ENCODE data around the gene HDGF.

The HDGF gene

GRCh38 chr1:156756355-156756754, 4.9 kb upstream of the HDGF start:
- no peaks in the 10 kb centered on the region for H3K27me3 Mint-ChIP-seq
- H3K4me3 Mint-ChIP-seq, result no peak overlapping the region
- peaks cover 14 to 29% of the 10 kb centered on the region in 2 donors for H3K4me1 Mint-ChIP-seq
- ATAC-seq (replicated peaks), result no peak
- H3K36me3 Mint-ChIP-seq, result peaks cover 3 to 4% of the 10 kb centered on the region in 2 donors
- H3K9me3 Mint-ChIP-seq, result no peaks in the 10 kb centered on the region
- no peak overlapping the region for H3K27ac Mint-ChIP-seq
- DNase-seq, result no peak

DNA sequence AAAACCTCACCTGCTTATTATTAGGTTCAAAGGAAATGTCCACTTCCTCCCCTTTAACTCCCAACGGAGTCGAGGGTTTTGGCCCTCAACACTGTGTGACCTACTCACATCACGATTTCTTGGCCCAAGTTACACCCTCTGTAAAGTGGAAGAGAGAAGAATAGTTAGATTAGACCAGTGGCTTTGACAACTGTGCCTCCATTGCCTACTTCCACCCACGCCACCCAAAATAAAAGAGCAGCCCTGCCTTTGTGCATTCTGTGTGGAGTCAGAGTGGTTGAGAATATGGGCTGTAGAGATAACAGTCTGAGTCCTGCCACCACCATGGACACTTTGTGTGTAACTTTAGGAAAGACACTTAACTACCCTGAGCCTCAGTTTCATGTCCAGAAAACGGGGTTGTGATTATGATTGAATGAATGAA, 4.1 kb upstream of the HDGF start:
- H3K27me3 Mint-ChIP-seq, result no peaks in the 10 kb centered on the region
- peak in 1 of 2 donors; percentile 26 for ATAC-seq (replicated peaks)
- peaks cover 14 to 29% of the 10 kb centered on the region in 2 donors for H3K4me1 Mint-ChIP-seq
- DNase-seq, result no peak
- H3K4me3 Mint-ChIP-seq, result peak overlapping the region in 1 of 2 donors; percentile 1
- no peaks in the 10 kb centered on the region for H3K9me3 Mint-ChIP-seq
- H3K27ac Mint-ChIP-seq, result peak overlapping the region; percentile 51
- H3K36me3 Mint-ChIP-seq, result peaks cover 3 to 8% of the 10 kb centered on the region in 2 donors

DNA sequence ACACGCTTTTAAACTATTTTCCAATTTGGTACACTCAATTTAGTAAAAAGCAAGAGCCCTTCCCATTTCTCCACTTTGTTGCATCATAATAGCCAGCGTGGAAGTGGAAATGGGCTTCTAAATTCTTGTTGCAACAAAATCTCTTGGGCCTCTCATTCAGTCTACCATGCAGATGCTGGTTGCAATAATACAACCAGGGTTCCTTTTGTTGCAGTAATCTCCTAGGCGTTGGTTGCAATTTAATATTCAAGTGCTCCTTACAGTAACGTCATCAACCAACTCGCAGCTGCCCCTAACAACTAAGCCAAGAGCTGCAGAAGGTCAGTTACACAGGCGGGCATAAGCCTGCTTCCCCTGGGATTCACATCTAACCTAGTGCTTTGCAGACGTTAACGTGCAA, 2.7 kb upstream of the HDGF start:
- Mint-ChIP-seq H3K27ac (no peak overlapping the region), H3K9me3 (no peaks in the 10 kb centered on the region), H3K4me3 (no peak overlapping the region), H3K4me1 (peaks cover 25 to 39% of the 10 kb centered on the region in 2 donors), H3K27me3 (no peaks in the 10 kb centered on the region), H3K36me3 (peaks cover 8 to 20% of the 10 kb centered on the region in 2 donors)
- DNase-seq, result no peak
- no peak for ATAC-seq (replicated peaks)

- DNase-seq (no peak), ATAC-seq (replicated peaks) (no peak)
- Mint-ChIP-seq H3K27me3 (no peaks in the 10 kb centered on the region), H3K36me3 (peaks cover 16 to 30% of the 10 kb centered on the region in 2 donors), H3K27ac (peak overlapping the region; percentile 52), H3K4me1 (peaks cover 36 to 48% of the 10 kb centered on the region in 2 donors), H3K9me3 (no peaks in the 10 kb centered on the region), H3K4me3 (peak overlapping the region; percentile 79 to 94)
Observed at GRCh38 chr1:156752843-156753482, 1.5 kb upstream of the HDGF start.

GRCh38 chr1:156751757-156752481, 444 bp upstream of the HDGF start:
- no peaks in the 10 kb centered on the region for H3K27me3 Mint-ChIP-seq
- H3K36me3 Mint-ChIP-seq, result peaks cover 19 to 37% of the 10 kb centered on the region in 2 donors
- H3K4me1 Mint-ChIP-seq, result peaks cover 44 to 57% of the 10 kb centered on the region in 2 donors
- H3K27ac Mint-ChIP-seq, result peak overlapping the region; percentile 97
- no peaks in the 10 kb centered on the region for H3K9me3 Mint-ChIP-seq
- ATAC-seq (replicated peaks) (peak; percentile 79 to 83), DNase-seq (peak; percentile 91)
- peak overlapping the region; percentile 79 to 94 for H3K4me3 Mint-ChIP-seq

- peak; percentile 30 for DNase-seq
Observed at GRCh38 chr1:156750711-156751450, 594 bp downstream of the HDGF start.

GRCh38 chr1:156750191-156750672, 1.2 kb downstream of the HDGF start:
- Mint-ChIP-seq H3K36me3 (peaks cover 26 to 49% of the 10 kb centered on the region in 2 donors), H3K27ac (peak overlapping the region; percentile 94), H3K4me3 (peak overlapping the region; percentile 79 to 92), H3K27me3 (no peaks in the 10 kb centered on the region), H3K9me3 (no peaks in the 10 kb centered on the region), H3K4me1 (peaks cover 52 to 68% of the 10 kb centered on the region in 2 donors)
- DNase-seq (no peak), ATAC-seq (replicated peaks) (peak in 1 of 2 donors; percentile 6)

More at GRCh38 chr1:156750711-156751450, 594 bp downstream of the HDGF start:
- Mint-ChIP-seq H3K27me3 (no peaks in the 10 kb centered on the region), H3K36me3 (peaks cover 21 to 44% of the 10 kb centered on the region in 2 donors), H3K9me3 (no peaks in the 10 kb centered on the region), H3K27ac (peak overlapping the region; percentile 94), H3K4me3 (peak overlapping the region; percentile 79 to 92), H3K4me1 (peaks cover 50 to 68% of the 10 kb centered on the region in 2 donors)
- peak; percentile 32 to 38 for ATAC-seq (replicated peaks)

DNA sequence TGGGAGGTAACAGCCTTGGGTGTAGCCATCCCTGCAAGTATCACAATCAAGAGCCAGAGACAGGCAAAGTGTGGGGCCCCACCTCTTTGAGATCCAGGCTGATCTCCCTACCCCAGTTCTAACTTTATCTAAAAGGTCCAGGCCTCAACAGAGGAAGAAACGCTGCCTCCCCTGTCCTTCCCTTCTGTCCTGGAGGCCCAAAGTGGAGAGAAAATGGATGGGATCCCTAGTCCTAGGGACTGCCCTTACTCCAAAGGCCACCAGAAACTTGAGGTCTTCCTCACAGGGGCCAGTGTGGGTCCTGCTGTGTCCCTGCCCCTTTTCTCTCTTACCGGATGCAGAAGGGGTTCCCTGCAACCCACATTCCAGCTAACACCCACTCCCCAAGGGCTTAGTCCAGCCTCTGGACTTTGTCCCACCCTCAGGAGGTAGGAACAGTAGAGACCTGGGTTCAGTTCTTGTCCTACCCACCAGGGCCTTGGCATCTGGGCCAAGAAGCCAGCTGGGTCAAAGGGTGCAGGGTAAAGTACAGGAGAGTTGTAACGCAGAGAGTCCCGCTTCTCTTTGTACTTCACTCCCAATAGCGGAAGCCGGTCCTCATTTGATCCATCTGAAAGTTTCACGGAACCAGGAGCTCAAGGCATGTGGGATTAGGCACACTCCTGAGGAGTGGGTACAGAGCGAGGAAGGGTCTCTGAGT, 1.9 kb downstream of the HDGF start:
- ATAC-seq (replicated peaks) (no peak), DNase-seq (no peak)
- H3K4me1 Mint-ChIP-seq, result peaks cover 51 to 68% of the 10 kb centered on the region in 2 donors
- no peaks in the 10 kb centered on the region for H3K9me3 Mint-ChIP-seq
- no peaks in the 10 kb centered on the region for H3K27me3 Mint-ChIP-seq
- H3K36me3 Mint-ChIP-seq, result peaks cover 30 to 56% of the 10 kb centered on the region in 2 donors
- H3K4me3 Mint-ChIP-seq, result peak overlapping the region; percentile 79 to 92
- peak overlapping the region; percentile 94 for H3K27ac Mint-ChIP-seq

GRCh38 chr1:156748670-156749418, 2.6 kb downstream of the HDGF start:
- Mint-ChIP-seq H3K36me3 (peaks cover 35 to 61% of the 10 kb centered on the region in 2 donors), H3K4me3 (peak overlapping the region; percentile 79 to 92)
- DNase-seq, result no peak

GRCh38 chr1:156747742-156748669, 3.5 kb downstream of the HDGF start:
- Mint-ChIP-seq H3K9me3 (no peaks in the 10 kb centered on the region), H3K36me3 (peaks cover 42 to 70% of the 10 kb centered on the region in 2 donors), H3K4me3 (peak overlapping the region; percentile 79 to 92), H3K4me1 (peaks cover 50 to 65% of the 10 kb centered on the region in 2 donors), H3K27me3 (no peaks in the 10 kb centered on the region), H3K27ac (peak overlapping the region; percentile 94)
- ATAC-seq (replicated peaks) (no peak), DNase-seq (no peak)

More at GRCh38 chr1:156748670-156749418, 2.6 kb downstream of the HDGF start:
- peaks cover 51 to 64% of the 10 kb centered on the region in 2 donors for H3K4me1 Mint-ChIP-seq
- H3K27ac Mint-ChIP-seq, result peak overlapping the region; percentile 94
- no peaks in the 10 kb centered on the region for H3K27me3 Mint-ChIP-seq
- no peaks in the 10 kb centered on the region for H3K9me3 Mint-ChIP-seq
- ATAC-seq (replicated peaks), result no peak

DNA sequence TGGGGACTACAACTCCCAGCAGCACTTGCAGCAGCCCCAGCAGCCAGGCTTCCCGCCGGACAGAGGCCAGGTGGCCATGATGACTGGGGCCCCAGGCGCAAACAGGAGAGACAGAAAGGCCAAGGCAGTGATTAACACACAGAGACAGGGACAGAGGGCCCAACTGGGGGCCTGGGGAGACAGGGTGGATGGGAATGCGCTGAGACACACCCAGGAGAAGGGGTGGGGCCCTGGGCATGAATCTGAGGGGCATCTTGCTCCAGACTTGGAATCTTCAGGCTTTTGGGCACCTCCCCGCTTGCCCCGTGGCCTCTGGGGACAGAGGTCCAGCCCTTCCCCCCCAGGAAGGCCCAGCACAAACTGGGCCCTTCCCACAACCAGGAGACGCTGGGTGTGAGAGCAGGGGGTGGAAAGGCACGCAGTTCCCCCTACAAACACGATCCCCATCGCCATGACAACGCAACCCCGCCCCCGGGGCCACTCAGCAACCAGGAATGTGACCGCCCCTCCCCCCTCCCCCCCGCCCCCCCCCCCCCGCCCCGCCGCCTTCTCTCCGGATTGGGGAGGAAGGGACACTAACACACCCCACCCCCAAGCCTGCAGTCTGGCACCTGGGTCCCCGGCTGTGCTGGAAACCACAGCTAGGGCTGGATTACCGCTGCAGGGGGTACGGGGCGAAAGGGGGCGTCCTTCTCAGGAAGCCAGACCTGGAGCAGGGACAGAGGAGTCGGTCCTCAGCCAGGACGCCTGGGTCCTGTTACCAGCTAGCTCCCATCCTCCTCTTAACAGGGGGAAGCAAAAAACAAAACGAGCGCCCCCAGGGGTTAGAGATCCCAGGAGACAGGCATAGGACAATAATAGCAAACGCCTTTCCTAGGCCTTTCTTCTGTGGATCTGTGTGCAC, 4.5 kb downstream of the HDGF start:
- Mint-ChIP-seq H3K4me1 (peaks cover 51 to 66% of the 10 kb centered on the region in 2 donors), H3K36me3 (peaks cover 48 to 79% of the 10 kb centered on the region in 2 donors), H3K27me3 (no peaks in the 10 kb centered on the region), H3K27ac (peak overlapping the region; percentile 94), H3K9me3 (no peaks in the 10 kb centered on the region), H3K4me3 (peak overlapping the region; percentile 79 to 92)
- DNase-seq (no peak), ATAC-seq (replicated peaks) (peak; percentile 29 to 30)
